GM12891 (cell line): Measurements from ENCODE around the gene CERS6.
"Not testable (repeated sequence)": the region's sequence is repeated elsewhere in the genome, so short reads cannot be mapped to it uniquely, and the experiment has no call there.

ENCODE experiments used
- DNase-seq: peaks from one replicate; pipeline ENCODE4 v3.0.0; 2011; ENCODE audit warnings: low spot score; ENCODE audit not compliant: insufficient read length
- FAIRE-seq: peaks from 2 replicates; lab custom pipeline; 2011; peaks lifted over from hg19 to GRCh38; lab: Jason Lieb, UNC
- PAX5 ChIP-seq: IDR thresholded peaks from 2 replicates; pipeline ENCODE4 v1.6.1; 2011; ENCODE audit warnings: low read length, moderate library complexity, mild to moderate bottlenecking; ENCODE audit not compliant: insufficient read depth, severe bottlenecking
- POLR2A ChIP-seq: IDR thresholded peaks from 2 replicates; pipeline ENCODE4 v1.6.1; 2011; ENCODE audit warnings: low read depth, low read length, control low read depth
- POLR2AphosphoS5 ChIP-seq: IDR thresholded peaks from 2 replicates; pipeline ENCODE4 v1.6.1; 2011; ENCODE audit warnings: low read depth, low read length, control low read depth
- POU2F2 ChIP-seq: IDR thresholded peaks from 2 replicates; pipeline ENCODE4 v1.6.1; 2011; ENCODE audit warnings: low read depth, mild to moderate bottlenecking, control low read depth, low read length, moderate library complexity
- SPI1 ChIP-seq: IDR thresholded peaks from 2 replicates; pipeline ENCODE4 v1.6.1; 2011; ENCODE audit warnings: low read depth, low read length, control low read depth
- TAF1 ChIP-seq: IDR thresholded peaks from 2 replicates; pipeline ENCODE4 v1.6.1; 2011; ENCODE audit warnings: low read depth, low read length, control low read depth

CERS6 gene

DNA sequence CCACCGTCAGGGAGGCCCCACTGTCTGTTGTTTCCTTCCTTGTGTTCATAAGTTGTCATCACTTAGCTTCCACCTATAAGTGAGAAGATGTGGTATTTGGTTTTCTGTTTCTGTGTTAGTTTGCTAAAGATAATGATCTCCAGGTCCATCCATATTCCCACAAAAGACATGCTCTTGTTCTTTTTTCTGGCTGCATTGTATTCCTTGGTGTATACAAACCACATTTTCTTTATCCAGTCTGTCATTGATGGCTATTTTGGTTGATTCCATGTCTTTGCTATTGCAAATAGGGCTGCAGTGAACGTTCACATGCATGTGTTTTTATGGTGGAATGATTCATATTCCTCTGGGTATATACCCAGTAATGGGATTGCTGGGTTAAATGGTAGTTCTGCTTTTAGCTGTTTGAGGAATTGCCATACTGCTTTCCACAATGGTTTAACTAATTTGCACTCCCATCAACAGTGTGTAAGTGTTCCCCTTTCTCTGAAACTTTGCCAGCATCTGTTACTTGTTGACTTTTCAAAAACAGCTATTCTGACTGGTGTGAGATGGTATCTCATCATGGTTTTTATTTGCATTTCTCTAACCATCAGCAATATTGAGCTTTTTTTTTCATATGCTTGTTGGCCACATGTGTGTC, 189.7 kb downstream of the CERS6 start:
- TF ChIP-seq POU2F2 (no peak), POLR2A (no peak), SPI1 (no peak), TAF1 (no peak), PAX5 (no peak), POLR2AphosphoS5 (no peak)
- no peak for DNase-seq
- FAIRE-seq, result peak; percentile 13

DNA sequence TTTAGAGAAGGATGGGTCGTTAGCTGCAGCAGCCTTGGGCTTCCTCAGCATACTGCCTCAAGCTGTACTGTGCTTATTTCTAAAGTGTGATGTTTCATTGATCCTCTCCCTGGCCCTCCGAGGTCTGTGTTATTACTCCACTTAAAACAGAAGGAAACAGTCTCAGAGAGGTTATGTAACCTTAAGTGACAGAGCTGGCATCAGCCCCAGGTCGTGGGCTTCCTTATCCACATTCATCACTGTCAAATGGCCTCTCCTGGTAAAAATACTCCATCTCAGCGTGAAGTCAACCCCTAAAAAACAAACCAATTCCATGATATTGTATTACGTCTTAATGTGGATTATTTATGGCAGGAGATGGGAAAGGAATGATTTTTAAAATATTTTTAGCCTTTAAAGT, 193.0 kb downstream of the CERS6 start:
- DNase-seq (no peak), FAIRE-seq (no peak)
- TF ChIP-seq POLR2A (no peak), POU2F2 (no peak), PAX5 (no peak), POLR2AphosphoS5 (no peak), SPI1 (no peak), TAF1 (no peak)

GRCh38 chr2:168649562-168649961, 193.5 kb downstream of the CERS6 start:
- no peak for FAIRE-seq
- TF ChIP-seq POLR2A, result no peak
- no peak for TF ChIP-seq PAX5
- TF ChIP-seq SPI1, result no peak
- TF ChIP-seq POU2F2, result no peak
- no peak for TF ChIP-seq POLR2AphosphoS5
- TF ChIP-seq TAF1, result no peak
- DNase-seq, result no peak

DNA sequence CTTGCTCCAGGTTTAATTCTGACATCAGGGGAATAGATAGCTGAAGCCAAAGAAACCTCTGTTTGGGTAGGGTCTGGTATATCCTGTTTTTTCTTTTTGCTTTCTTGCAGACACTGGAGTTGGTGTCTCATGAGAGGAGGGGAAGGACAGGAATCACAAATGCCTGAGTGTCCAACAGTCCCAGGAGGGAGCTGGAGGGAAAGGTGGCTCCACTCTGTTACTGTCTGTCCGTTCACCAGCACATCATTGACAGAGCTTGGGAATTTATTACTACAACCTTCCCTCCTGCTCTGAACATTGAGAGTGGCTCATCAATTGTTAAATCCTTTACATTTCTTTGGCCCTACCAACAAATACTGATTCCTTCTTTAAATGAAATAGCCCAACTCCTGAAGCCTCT, 194.1 kb downstream of the CERS6 start:
- DNase-seq (no peak), FAIRE-seq (no peak)
- TF ChIP-seq POU2F2, result no peak
- no peak for TF ChIP-seq SPI1
- no peak for TF ChIP-seq POLR2AphosphoS5
- TF ChIP-seq TAF1, result no peak
- TF ChIP-seq POLR2A, result no peak
- no peak for TF ChIP-seq PAX5

- DNase-seq (no peak), FAIRE-seq (no peak)
- TF ChIP-seq POLR2A, result no peak
- TF ChIP-seq SPI1, result no peak
- no peak for TF ChIP-seq POLR2AphosphoS5
- TF ChIP-seq PAX5, result no peak
- TF ChIP-seq POU2F2, result no peak
- no peak for TF ChIP-seq TAF1
Observed at GRCh38 chr2:168650781-168651180, 194.7 kb downstream of the CERS6 start.

- no peak for TF ChIP-seq TAF1
- TF ChIP-seq POLR2AphosphoS5, result no peak
- no peak for TF ChIP-seq POLR2A
- TF ChIP-seq POU2F2, result no peak
- no peak for TF ChIP-seq SPI1
- TF ChIP-seq PAX5, result no peak
- DNase-seq (no peak), FAIRE-seq (no peak)
Observed at GRCh38 chr2:168652997-168653921, 197.2 kb downstream of the CERS6 start.

DNA sequence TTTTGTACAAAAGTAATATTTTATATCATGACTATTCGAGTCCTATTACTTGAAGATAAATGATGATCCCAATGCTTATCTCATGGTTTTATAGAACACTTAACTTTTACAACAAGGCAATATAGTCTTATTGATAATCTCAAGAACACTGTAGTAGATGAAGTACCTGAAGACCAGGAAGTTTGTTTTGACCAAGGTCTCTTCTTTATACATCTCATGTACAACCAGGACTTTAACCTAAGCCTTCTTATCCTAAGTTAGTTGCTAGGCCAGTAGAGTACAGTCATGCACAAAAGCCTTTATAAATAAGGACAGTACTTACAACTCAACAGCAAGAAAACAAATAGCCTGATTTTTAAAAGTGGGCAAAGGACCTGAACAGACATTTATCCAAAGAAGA, 198.6 kb downstream of the CERS6 start:
- FAIRE-seq (no peak), DNase-seq (no peak)
- TF ChIP-seq PAX5 (no peak), SPI1 (no peak), POU2F2 (no peak), TAF1 (no peak), POLR2AphosphoS5 (no peak), POLR2A (no peak)

GRCh38 chr2:168655207-168655606, 199.1 kb downstream of the CERS6 start:
- no peak for TF ChIP-seq POLR2A
- TF ChIP-seq PAX5, result no peak
- no peak for TF ChIP-seq TAF1
- TF ChIP-seq SPI1, result no peak
- no peak for TF ChIP-seq POU2F2
- TF ChIP-seq POLR2AphosphoS5, result no peak
- DNase-seq (no peak), FAIRE-seq (no peak)

GRCh38 chr2:168657378-168657777, 201.3 kb downstream of the CERS6 start:
- FAIRE-seq, result not testable (repeated sequence)

More at GRCh38 chr2:168657378-168657777, 201.3 kb downstream of the CERS6 start:
- DNase-seq, result not testable (repeated sequence)
